Renal pelvis (tissue), 4 donors: ENCODE data around the gene LIN7C. TPM values are rescaled to one million over a fixed set of nuclear protein-coding genes. Genes with fewer than 3 reads are reported as not detected.

Experiments
- DNase-seq: peaks from one replicate; pipeline ENCODE4 v3.0.0-alpha.2; 2013
- polyA plus RNA-seq, 3 donors: library from polyadenylated mRNA; unstranded; fragments of 120-200 nt; gene quantifications; one replicate each; pipeline ENCODE4 v1.2.1, GENCODE V29; 2013; ENCODE audit not compliant: insufficient read length in 3 of 3

The LIN7C gene
- polyA plus RNA-seq, 3 donors = 17.7 to 28.7 (median 24.2) TPM

DNA sequence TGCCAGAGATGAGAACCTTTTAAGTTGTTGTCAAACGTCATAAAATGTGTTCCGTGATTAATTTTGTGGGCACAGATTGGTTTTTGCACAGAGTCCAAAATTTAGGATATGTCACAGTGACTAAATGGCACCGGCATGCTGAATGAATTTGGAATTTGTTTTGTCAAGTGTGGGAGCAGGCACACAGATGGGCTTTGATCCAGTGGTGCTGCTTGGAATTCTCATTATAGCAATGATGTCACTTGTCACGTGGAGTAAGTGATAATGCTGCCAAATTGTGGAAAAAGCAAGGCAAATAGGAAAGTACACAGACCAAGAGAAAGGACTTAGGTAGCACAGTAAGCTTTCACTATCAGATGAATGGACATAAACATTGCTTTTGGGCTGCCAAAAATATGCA lies 8.0 kb upstream of the LIN7C start:
- no peak for DNase-seq

- DNase-seq = no peak
These were observed 7.5 kb upstream of the LIN7C start for GRCh38 chr11:27514076-27514475.

DNA sequence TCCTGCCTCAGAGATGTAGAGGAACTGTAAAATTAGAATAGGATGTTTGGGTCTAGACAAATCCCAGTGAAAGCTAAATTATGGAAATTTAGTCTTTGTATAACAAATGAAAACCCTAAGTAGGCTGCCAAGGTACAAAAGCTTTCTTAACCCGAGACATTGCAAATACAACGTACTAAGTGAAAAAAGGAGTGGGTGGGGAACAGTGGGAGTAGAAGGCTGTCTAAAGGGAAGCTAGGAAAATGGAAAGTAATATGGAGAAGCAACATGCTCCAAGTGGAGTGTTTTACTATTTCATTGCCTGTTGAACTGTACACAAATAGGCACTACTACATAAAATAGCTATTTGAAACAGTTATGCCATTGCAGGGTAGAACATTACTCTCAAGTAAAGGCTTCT lies 6.8 kb upstream of the LIN7C start:
- DNase-seq = no peak

GRCh38 chr11:27512238-27512637 lies 5.7 kb upstream of the LIN7C start:
- no peak for DNase-seq

GRCh38 chr11:27509908-27510307 lies 3.3 kb upstream of the LIN7C start:
- DNase-seq = no peak

DNA sequence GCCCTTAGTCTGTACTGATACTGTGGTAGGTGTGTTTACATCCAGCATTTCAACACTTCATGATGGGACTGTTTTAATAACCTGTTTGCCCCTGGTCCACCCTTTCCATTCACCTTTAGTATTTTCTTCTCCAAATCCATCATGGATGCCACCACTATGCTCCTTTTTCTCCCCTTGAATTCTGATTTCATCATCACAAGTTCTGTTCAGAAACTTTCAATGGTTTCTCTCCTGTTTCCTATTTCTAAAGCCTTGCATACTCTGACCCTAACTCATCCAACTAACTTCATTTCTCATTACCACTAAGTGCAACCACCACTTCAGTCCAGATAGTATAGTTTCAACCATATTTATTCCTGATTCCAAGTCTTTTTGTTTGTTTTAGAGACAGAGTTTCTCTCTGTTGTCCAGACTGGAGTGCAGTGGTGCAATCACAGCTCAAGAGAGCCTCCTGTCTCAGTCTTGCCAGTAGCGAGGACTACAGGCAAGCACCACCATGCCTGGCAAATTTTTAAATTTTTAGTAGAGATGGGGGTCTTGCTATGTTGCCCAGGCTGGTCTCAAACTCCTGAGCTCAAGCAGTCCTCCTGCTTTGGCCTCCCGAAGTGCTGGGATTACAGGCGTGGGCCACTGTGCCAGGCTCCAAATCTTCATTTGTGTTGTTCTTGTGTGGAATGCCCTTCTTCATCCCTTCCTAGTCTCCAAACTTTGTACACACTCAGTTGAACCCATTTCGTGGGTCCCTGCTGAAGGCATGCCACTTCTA lies 1.2 kb upstream of the LIN7C start:
- no peak for DNase-seq

- DNase-seq = peak; percentile 9
These were observed 788 bp downstream of the LIN7C start for GRCh38 chr11:27505781-27506180.

DNA sequence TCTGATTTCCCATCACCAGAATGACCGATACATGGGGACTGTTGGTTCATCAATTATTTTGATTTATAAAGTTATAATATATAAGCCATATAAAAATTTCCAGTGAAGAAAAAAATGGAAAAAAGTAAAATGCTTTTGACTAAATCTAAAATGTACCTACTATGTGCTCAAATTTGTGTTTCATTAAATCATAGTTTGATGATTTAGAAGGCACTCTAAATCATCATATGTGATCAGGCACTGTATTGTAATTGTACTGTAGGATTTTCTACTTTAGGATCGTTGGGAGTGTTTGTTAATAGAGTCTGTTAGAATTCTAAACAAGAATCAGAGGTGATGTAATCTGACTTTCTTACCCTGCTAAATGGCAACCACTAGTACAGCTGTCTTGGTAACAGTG lies 2.4 kb downstream of the LIN7C start:
- no peak for DNase-seq

GRCh38 chr11:27501100-27501499 lies 5.5 kb downstream of the LIN7C start:
- no peak for DNase-seq

GRCh38 chr11:27497911-27498310 lies 8.7 kb downstream of the LIN7C start:
- DNase-seq = no peak

- no peak for DNase-seq
These were observed 9.2 kb downstream of the LIN7C start for GRCh38 chr11:27497284-27497866.

- no peak for DNase-seq
These were observed 10.1 kb downstream of the LIN7C start for GRCh38 chr11:27496461-27496860.

GRCh38 chr11:27495710-27496300 lies 10.8 kb downstream of the LIN7C start:
- DNase-seq = no peak

- no peak for DNase-seq
These were observed 17.5 kb downstream of the LIN7C start for GRCh38 chr11:27489092-27489491.

DNA sequence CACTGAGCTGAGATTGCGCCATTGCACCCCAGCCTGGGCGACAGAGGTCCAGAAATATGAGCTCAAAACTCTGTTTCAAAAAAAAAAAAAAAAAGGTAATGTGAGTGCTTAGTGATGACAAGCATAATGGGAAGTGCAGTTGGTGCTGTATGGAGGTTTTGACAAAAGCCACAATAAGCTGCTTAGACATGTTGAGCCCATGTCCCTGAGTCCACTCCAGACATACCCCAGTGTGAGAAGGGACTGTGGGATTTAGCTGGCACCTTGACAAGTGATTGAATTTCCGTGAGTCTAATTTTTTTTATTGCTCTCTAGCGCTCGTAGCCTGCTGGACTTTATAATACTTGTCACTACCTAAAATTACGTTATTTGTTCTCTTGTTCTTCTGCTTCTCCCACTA lies 18.9 kb downstream of the LIN7C start:
- no peak for DNase-seq

DNA sequence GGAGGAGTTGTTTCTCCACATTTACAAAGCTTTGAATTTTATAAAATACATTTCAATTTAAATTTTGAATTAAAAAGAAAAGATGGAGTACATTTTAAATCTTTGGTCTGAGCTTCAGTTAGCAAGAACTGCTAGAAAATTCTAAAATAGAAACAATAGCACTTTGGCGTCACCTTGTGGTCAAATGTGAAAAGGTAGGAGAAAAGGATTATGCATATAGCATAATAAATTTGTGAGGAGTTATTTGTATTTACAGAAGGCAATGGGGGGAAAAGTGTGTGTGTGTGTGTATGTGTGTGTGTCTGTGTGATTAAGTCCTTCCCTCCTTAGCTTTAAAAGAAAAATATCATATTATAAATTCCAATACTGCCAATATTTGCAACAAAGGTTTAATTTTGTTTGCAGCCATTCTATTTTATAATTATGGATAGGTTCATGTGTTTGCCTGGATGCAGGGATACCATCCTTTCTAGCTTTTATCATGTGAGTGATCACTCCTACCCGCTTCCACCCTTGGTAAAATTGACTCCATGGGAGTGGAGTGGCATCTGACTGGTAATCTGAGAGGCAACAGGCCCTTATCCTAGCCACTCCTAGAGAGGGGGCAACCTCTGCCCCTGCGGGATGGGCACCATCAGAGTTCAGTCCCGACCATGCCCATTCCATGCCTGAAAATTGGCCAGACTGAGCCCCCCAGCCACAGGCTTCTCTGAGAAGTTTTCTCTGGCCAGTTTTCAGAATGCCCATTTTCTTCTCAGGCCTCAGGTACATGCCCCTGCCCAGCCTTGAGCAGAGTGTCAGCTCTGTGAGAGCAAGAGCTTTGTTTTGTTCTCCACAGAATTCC lies 20.4 kb downstream of the LIN7C start:
- DNase-seq = no peak

DNA sequence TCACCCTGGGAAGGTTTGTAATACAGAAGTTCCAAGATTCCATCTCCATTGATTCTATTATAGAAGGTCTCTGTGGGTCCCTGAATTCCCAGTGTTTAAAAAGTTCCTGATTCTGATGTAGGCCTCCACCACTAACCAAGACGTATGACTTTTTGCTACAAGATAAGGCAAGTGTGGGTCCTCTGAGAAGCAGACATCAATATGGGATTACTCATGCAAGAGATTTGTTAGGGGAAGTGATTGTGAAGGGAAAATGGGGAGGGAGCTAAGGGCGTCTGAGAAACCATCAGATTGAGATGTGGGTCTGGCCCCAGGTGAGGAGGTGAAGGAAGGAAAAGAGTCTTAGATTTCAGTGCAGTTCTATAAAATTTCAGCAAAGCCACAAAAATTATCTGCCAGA lies 23.8 kb downstream of the LIN7C start:
- DNase-seq = no peak

GRCh38 chr11:27481992-27482391 lies 24.6 kb downstream of the LIN7C start:
- no peak for DNase-seq

- DNase-seq = no peak
These were observed 28.7 kb downstream of the LIN7C start for GRCh38 chr11:27477831-27478230.

DNA sequence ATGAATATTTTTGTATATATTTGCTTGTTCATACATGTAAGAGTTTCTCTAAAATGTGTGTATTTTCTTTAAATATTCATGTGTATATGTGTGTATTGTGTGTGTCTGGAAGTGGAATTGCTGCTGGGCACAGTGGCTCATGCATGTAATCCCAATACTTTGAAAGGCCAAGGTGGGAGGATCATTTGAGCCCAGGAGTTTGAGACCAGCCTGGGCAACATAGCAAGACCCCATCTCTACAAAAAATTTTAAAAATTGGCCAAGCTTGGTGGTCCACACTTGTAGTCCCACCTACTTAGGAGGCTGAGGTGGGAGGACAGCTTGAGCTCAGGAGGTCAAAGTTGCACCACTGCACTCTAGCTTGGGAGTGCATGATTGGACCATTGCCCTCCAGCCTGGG lies 29.3 kb downstream of the LIN7C start:
- DNase-seq = no peak

- no peak for DNase-seq
These were observed 30.9 kb downstream of the LIN7C start for GRCh38 chr11:27475622-27476021.

DNA sequence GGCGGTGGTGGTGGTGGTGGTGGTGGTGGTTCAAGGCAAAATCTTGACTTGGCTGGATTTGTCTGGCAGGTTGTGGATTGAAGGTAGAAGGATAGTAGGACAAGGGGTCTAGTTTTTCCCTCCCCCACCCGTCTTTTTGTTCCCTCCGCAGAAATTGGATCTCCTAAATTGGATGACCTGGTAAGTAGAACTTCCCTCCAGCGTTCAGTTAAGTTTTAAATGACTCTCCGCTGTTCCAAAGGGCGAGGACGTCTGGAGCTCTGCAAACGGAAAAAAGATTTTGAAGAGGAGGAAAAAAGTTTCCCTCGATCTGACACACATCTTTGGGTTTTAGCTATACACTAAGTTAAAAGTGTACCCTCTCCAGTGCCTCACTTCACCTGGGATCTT lies 33.6 kb downstream of the LIN7C start:
- DNase-seq = no peak
